IPS-NIHi7 (cell line): ENCODE measurements around the gene CFAP141.
"Not testable (repeated sequence)": the region's sequence is repeated elsewhere in the genome, so short reads cannot be mapped to it uniquely, and the experiment has no call there.

ENCODE experiments used
- DNase-seq: peaks from one replicate; pipeline ENCODE4 v3.0.0; 2012; ENCODE audit warnings: mixed read lengths; ENCODE audit errors: extremely low spot score

The CFAP141 gene

GRCh38 chr1:154208677-154209388, 2.7 kb upstream of the CFAP141 start:
- DNase-seq: no peak

- DNase-seq: no peak
Measured at GRCh38 chr1:154207262-154207661, 1.1 kb upstream of the CFAP141 start.

GRCh38 chr1:154205778-154206177, 355 bp downstream of the CFAP141 start:
- not testable (repeated sequence) for DNase-seq

GRCh38 chr1:154199563-154199879, 6.6 kb downstream of the CFAP141 start:
- DNase-seq: no peak

- DNase-seq: peak; percentile 72
Measured at GRCh38 chr1:154198756-154199562, 7.2 kb downstream of the CFAP141 start.

- DNase-seq: no peak
Measured at GRCh38 chr1:154193821-154194220, 12.3 kb downstream of the CFAP141 start.

- no peak for DNase-seq
Measured at GRCh38 chr1:154192476-154192875, 13.7 kb downstream of the CFAP141 start.

GRCh38 chr1:154191990-154192461, 14.1 kb downstream of the CFAP141 start, which contains the start of gene TPM3:
TPM3 (minus strand) TSS chr1:154192100; CDS start chr1:154192018, 82 bp downstream.
- no peak for DNase-seq

- no peak for DNase-seq
Measured at GRCh38 chr1:154190550-154190949, 15.6 kb downstream of the CFAP141 start.

GRCh38 chr1:154186852-154187501, 19.2 kb downstream of the CFAP141 start:
- DNase-seq: no peak

- peak; percentile 60 for DNase-seq
Measured at GRCh38 chr1:154186177-154186576, 20.0 kb downstream of the CFAP141 start.

GRCh38 chr1:154183046-154183915, 22.9 kb downstream of the CFAP141 start:
- peak; percentile 99 for DNase-seq

GRCh38 chr1:154182344-154183045, 23.6 kb downstream of the CFAP141 start:
- peak; percentile 67 for DNase-seq

- no peak for DNase-seq
Measured at GRCh38 chr1:154181944-154182343, 24.2 kb downstream of the CFAP141 start.

- peak; percentile 49 for DNase-seq
Measured at GRCh38 chr1:154179946-154180687, 26.0 kb downstream of the CFAP141 start.

GRCh38 chr1:154178911-154179811, 27.0 kb downstream of the CFAP141 start:
- DNase-seq: no peak

- DNase-seq: no peak
Measured at GRCh38 chr1:154178013-154178412, 28.1 kb downstream of the CFAP141 start.

GRCh38 chr1:154176337-154176736, 29.8 kb downstream of the CFAP141 start:
- no peak for DNase-seq

- no peak for DNase-seq
Measured at GRCh38 chr1:154174654-154175053, 31.5 kb downstream of the CFAP141 start.
